Activated effector memory CD4-positive, alpha-beta T cell treated with Interleukin-2 at 50 U/mL for 16 hours (primary cell): ENCODE measurements around the gene ACOT8.
"Not testable (repeated sequence)": the region's sequence is repeated elsewhere in the genome, so short reads cannot be mapped to it uniquely, and the experiment has no call there.

Experiments
- DNase-seq: peaks from one replicate; pipeline ENCODE4 v3.0.0-alpha.2; 2020

Gene ACOT8

DNA sequence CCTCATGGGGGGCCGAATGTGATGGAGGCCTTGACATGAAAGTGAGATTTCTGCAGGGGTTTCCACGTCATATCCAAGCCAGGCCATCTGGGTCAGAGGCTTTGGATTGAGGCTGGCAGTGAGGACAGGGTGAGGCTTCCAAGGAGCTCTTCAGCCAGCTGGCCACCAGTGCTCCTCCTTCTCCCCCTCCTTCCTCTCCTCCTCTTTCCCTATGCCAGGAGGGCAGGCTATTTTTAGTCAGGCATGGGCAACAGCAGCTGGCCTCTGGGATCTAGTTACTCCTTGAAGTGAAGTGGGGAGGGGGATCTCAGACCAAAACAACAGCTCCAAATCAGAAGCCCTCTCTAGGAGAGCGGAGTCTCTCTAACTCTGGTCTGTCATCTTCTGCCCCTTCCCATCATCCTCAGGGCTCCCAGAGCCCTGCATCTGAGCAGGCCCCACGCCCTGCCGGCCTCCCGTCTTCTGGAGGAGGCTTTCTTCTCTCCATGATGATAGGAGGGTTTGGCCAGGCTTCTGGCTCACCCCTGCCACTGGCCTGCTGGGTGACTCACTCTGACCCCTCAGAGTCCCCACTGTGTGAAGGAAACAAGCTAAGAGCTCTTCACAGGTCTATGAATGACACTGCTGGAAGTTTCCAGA lies 30.7 kb downstream of the ACOT8 start:
- no peak for DNase-seq

DNA sequence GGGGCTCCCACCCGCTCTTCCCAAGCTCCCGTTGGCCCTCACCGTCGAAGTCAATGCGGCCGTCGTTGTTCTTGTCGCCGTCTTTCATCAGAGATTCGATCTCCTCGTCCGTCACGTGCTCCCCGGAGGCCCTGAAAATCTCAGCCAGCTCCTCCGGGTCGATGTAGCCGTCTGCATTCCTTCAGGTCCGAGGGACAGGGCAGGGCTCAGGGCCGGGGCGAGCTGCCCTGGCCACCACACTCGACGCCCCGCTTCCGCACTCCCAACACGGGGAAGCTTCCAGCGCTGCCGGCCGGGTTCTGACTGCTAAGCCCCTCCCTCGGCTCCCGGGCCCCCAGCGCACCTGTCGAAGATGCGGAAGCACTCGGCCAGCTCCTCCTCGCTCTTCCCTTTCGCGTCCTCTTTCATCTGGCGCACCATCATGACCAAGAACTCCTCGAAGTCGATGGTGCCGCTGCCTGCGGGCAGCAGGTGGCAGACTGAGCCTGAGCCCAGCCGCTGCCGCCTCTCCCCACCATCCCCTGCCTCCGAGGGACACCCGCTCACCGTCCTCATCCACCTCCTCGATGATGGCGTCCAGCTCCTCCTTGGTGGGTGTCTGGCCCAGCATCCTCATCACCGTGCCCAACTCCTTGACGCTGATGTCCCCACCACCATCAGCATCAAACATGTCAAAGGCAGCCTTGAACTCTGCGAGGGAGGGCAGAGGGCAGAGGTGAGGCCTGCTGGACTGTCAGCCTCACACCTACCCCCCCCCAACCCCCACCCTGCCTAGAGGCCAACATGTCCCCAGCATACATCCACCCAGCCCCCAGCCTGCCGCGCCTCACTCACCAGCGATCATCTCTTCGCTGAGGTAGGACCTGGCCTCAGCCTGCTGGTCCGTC lies 33.0 kb downstream of the ACOT8 start:
- peak; percentile 27 for DNase-seq

DNA sequence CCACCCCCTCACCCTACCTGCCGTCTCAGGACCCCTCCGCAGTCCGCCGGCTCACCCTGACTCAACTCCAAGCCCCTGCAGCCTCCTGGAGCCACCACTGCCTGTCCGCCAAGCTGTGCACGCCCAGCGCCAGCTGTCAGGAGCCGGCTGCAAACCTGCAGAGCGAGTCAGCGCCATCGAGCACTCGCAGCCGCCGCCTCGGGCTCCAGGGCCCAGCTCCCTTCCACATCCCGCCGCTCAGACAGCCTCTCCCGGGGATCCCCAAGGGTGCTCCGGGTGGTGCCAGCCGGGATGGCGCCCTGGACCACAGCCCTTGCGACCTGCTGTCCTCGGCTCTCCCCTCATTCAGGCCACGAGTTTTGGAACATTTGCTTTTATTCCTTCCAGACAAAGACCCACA lies 34.3 kb downstream of the ACOT8 start:
- DNase-seq, result no peak

DNA sequence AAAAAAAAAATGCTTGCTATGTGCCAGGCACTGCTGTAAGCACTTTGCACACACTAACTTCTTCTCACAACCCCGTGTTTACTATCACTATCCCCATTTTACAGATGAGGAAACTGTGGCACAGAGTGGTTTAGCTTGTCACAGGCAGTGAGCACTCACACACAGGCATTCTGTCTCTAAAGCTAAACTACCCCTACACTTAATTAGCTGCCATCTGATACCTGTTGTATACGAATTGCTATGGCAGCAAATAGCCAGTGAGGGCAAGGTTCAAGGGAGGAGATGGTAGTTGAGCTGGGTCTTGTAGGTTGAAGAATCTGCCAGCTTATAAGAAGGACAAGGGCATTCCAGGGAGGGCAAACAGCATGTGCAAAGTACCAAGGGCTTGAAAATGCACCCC lies 35.2 kb downstream of the ACOT8 start:
- no peak for DNase-seq

DNA sequence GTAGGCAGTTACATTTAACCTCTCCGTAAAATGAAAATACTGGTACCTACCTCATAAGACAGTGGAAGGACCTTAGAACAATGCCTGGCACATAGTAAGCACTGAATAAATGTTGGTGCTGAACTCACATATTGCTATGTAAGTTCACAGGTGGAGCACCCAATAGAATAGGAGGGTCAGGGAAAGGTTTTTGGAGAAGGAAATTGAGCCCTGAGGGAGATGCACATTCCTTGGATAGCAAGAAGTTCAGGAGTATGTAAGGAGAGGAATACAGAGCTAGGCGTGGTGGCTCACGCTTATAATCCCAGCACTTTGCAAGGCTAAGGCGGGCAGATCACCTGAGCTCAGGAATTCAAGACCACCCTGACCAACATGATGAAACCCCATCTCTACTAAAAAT lies 37.7 kb downstream of the ACOT8 start:
- no peak for DNase-seq

DNA sequence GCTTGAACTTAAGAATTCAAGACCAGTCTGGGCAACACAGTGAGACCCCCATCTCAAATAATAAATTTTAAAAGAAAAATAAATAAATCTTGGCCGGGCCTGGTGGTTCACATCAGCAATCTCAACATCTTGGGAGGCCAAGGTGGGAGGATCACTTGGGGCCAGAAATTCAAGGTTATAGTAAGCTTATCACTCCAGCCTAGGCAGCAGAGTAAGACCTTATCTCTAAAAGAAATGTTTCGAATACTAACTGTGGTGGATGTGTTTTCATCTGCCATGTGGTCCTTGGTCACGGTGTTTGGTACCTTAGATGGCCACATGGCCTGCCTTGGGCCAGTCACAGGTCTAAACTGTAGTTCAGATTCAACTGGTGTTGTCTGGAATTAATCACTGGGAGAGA lies 39.0 kb downstream of the ACOT8 start:
- no peak for DNase-seq

DNA sequence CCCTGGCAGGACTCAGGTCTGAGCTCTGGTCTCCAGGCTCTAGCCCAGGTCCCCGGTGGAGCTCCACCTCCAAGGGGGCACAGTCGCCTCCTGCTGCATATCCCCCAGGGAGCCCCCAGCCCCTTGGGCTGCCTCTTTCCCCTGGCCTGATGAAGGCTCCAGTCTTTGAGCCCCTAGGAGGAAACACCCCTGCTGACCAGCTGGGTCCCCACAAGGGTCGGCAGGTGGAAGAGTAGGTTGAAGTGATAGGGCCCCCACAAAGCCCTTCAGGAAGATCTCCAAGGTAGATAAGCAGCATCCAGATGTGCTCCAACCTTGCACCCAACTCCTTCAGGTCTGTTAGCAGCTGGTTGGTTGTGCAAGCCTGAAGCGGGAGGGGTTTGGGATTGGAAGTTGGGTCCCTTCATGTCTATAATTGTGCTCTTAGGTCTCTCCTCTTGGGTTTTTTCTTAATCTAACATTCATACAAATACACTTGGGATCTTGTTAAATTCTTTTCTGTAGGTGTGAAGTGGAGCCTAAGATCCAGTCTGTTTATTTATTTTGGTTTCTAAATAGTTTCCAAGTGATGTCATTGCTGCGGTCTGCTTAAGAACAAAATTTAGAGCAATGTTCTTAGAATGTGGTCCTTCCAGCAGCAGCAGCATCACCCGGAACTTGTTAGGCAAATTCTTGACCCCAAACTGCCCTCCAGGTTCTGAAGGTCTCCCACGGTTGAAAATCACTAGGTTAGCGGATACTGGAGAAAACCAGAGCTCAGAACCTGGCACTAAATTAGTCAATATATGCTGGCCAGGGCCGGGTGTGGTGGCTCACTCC lies 39.6 kb downstream of the ACOT8 start:
- no peak for DNase-seq

DNA sequence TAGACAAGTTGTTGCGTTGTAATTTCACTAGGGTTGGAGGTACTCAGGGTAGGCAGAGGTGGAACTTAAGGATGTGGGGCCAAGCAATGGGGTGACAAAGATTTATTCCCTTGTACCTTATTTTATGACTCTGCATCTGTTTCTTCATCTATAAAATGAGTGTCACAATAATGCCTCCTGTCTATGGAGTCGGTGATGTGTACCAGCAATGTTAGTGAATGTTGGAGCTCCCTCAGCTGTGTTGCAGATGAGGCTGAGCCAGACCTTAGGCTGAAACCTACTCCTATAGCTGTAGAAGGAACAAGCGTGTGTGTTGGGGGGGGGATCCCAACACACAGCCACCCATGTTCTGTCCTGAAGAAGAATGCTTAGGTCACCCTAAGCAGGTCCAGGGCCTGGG lies 40.2 kb downstream of the ACOT8 start:
- no peak for DNase-seq

DNA sequence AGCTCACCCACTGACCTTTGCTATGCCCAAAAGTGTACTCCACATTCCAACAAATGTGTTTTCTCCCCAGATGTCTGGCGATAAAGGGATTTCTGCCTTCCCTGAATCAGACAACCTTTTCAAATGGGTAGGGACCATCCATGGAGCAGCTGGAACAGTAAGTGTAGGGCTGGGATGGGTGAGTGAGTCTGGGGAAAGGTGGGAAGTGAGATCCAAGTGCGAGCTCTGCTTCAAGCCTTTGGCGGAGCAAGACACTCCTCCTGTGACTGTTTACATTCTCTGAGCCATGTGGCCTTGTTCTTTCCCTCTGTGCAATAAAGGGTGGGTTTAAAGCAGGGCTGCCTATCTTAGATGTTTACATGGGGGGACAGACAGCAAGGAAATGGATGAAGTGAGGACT lies 42.9 kb downstream of the ACOT8 start:
- no peak for DNase-seq

DNA sequence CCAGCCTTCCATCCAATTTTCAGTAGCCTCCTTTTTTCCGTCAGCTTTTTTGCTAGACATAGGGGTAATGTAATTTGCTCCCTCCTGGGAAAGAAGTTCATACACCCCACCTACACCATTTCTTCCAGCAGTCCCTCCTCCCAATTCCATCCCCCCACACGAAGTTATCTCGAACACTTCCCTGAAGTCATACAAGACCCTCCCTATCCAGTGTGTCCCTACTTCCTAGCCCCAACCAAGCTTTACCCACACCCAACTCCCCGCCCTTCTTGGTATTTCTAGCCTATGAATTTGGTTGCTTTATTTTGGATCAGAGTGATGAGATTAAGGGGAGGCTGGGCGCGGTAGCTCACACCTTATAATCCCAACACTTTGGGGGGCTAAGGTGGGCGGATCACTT lies 43.7 kb downstream of the ACOT8 start:
- DNase-seq, result no peak

DNA sequence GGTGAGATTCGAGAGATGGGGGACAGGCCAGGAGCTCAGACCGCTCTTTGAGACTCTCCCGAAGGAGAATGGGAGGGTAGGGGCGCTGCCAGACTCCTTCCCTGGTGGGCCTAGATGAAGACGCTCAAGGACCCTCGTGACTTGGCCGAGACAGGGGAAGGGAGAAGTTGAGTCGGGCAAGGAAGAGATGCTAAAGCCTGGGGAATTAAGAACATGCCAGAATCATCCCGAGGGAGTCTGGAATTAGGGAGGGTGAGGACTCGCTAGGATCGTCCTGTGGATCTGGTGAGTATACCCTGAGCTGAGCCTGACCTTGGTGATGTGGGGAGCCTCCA lies 44.2 kb downstream of the ACOT8 start:
- no peak for DNase-seq

DNA sequence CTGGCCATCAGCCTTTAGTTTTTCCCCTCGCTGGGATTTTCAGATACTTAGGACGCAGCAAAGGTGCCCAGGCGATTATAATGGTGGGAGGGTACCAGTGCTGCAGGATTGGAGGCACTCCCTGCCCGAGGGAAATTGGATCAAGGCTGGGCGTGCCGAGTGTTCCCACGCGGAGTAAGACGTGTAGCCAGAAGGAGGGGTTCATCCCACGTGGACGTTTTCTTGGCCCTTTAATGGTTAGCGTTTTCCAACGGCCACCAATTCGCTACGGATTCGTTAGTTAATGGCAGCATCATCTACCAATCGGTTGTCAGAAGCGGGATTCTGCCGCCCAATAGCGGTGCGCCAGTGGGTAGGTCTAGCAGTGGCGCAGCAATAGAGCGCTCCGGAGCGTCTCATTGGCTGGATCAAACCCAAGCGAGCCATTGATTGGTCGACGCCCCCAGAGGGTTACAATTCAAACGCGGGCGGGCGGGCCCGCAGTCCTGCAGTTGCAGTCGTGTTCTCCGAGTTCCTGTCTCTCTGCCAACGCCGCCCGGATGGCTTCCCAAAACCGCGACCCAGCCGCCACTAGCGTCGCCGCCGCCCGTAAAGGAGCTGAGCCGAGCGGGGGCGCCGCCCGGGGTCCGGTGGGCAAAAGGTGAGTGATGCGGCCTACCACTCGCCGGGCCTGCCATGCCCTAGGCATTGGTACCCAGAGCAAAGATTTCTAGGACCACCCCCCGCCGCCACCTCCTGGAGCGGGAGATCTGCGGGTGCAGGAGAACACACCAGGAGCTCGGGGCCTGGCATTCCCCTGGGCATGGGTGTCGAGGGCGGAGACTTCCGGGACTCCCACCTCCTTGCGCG lies 44.8 kb downstream of the ACOT8 start, which contains the start of gene UBE2C:
Gene UBE2C, plus strand, starts transcription at position 488 of the 849 bp plus-strand sequence. Its CDS starts 52 bp downstream, at position 540.
- DNase-seq, result peak; percentile 90

DNA sequence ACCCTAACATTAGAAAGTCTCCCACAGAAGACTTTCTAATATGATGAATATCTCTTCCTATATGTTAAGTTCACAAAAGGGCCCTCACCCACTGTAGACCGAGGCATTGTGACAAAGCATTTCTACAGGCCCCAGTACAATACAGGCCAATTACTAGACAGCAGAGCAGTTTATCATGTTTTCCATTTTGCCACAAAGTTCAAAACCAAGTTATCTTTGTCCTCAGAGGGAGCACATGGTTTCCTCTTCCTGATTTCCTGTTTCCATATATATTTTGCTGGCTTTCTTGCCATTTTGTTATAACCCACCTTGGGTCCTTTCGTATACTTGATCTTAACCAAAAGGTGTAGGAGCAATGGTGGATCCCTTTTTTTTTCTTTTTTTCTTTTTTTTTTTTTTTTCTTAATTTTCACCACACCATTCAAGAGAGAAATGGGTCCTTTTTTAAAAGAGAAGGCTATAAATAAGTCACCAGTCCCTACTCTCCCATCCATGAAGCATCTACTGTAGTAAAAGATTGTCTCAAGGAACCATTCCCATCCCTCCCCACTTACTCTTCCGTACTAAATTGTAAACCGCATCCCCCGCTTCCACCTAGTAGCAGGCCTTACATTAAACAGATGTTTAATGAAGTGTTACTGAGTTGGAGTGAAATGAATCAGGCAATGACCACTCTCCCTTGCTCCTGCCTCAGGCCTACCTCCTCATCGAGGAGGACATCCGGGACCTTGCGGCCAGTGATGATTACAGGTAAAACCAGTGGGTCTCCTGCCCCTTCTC lies 46.8 kb downstream of the ACOT8 start:
- no peak for DNase-seq

DNA sequence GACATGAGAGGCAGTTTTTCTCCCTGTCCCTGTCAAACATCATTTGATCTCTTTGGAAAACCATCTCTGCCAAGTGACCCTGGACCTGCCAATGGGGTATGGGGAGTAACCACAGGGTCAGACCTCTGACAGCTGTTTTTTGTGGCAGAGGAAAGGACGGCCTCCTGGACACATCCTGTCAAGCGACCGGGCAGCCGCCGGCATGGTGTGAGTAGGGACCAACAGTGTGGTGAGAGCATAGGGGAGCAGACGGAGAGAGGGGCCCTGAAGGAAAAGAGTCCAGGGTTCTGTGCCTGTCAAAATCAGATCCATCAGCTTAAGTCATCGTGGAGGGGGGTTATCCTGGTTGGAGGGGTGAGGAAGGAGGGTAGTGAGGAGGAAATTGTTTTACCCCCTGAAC lies 55.3 kb downstream of the ACOT8 start:
- no peak for DNase-seq

DNA sequence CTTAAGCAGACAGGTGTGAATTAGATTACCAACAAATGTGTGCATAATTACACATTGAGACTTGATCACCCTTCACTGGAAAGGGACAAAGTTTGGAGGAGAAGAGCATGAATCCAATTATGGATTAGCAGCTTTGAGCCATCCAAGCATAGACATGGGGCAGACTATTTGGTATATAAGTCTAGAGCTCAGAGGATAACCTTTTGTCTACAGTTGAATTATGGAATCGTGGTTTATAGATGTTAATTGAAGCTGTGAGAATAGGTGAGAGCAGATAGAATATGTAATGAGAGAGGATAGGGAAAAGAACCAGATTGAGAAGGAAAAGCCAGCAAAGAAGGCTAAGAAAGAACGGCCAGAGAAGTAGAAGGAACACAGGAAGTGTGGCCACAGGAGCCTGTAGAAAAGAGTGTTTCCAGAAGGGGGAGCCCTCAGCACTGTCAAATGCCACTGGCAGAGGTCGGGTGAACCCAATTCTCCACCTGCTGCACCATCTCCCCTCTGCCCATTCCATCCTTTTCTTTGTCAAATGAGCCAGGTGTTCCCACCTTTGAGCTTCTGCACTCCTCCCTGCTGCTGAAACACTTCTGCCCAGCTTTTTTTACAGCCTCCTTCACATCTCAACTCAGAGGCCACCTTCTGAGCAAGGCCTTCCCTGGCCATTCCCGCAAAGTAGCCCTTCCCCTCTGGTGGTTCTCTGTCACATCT lies 58.1 kb downstream of the ACOT8 start:
- peak; percentile 49 for DNase-seq

DNA sequence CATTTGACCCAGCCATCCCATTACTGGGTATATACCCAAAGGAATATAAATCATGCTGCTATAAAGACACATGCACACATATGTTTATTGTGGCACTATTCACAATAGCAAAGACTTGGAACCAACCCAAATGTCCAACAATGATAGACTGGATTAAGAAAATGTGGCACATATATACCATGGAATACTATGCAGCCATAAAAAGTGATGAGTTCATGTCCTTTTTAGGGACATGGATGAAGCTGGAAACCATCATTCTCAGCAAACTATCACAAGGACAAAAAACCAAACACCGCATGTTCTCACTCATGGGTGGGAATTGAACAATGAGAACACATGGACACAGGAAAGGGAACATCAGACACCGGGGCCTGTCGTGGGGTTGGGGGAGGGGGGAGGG lies 59.2 kb downstream of the ACOT8 start:
- not testable (repeated sequence) for DNase-seq

DNA sequence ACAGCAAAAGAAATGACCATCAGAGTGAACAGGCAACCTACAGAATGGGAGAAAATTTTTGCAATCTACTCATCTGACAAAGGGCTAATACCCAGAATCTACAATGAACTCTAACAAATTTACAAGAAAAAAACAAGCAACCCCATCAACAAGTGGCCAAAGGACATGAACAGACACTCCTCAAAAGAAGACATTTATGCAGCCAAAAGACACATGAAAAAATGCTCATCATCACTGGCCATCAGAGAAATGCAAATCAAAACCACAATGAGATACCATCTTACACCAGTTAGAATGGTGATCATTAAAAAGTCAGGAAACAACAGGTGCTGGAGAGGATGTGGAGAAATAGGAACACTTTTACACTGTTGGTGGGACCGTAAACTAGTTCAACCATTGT lies 59.7 kb downstream of the ACOT8 start:
- not testable (repeated sequence) for DNase-seq

DNA sequence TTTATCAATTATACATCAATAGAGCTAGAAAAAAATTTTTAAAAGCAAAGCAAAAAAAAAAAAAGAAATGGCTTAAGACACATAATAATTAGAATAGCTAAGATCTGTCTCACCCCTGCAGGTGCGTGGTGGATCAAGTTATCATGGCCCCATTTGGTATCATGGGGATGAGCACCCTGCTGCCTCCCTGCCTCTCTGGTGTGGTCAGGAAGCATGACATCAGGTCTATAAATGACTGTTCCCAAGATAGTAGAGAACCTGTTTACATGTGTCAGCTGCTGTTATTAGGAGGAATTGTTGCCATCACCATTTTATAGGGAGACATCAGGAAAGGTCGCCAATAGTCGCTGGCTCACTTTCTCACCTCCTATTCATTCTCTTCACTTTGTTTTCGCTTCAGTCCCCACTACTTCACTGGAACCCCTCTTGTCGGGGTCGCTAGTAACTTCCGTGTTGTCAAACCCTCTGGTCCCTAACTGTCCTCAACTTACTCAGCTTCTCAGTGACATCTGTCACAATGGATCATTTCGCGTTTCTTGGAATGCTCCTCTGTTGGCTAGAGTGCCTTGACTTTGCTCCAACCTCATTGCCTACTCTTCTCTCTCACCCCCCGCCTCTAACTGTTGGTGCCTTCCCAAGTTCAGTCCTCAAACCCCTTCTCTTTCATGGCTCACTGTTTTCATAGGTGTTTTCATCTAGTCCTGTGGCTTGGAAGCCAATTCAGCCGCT lies 60.7 kb downstream of the ACOT8 start:
- no peak for DNase-seq

DNA sequence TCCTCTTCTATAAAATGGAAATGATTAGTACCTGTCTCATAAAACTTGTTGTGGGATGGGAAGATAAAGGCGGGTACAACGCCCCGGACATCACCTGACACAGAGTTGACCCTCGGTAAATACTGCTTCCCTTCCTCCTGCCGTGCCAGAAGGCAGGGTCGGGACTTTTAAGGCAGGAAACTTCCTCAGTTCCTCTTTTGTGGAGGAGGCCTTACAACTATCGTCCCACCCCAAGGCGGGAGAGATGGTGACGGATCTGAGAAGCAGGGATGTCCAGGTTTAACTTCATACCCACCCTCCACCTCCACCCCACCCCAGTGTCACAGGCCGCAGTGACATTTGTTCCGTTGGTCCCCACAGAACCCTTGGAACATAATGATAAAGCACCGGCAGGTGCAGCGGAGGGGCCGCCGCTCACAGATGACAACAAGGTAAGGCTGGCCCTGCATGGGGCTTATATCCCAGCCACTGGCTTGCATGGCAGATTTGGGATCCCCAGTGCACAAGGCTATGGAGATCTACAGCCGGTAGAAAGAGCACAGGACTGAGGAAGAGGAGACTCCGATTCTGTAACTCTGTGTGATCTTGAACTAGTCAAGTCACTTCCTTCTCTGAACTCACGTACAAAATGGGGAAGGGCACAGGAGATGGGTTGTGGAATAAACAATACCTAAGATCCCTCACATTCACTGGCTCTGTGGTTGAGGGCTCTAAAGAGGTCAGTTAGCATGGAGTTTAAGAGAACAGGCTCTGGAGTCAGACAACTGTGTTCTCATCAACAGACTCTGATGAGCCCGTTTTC lies 64.7 kb downstream of the ACOT8 start:
- DNase-seq, result no peak
